NCI-H2081 treated with DMSO at 0.1 percent for 48 hours (cell line): ENCODE data around the gene EYA3.

ENCODE experiments used
- DNase-seq: peaks from one replicate; lab custom pipeline; 2025; lab: John Stamatoyannopoulos, UW

The EYA3 gene

DNA sequence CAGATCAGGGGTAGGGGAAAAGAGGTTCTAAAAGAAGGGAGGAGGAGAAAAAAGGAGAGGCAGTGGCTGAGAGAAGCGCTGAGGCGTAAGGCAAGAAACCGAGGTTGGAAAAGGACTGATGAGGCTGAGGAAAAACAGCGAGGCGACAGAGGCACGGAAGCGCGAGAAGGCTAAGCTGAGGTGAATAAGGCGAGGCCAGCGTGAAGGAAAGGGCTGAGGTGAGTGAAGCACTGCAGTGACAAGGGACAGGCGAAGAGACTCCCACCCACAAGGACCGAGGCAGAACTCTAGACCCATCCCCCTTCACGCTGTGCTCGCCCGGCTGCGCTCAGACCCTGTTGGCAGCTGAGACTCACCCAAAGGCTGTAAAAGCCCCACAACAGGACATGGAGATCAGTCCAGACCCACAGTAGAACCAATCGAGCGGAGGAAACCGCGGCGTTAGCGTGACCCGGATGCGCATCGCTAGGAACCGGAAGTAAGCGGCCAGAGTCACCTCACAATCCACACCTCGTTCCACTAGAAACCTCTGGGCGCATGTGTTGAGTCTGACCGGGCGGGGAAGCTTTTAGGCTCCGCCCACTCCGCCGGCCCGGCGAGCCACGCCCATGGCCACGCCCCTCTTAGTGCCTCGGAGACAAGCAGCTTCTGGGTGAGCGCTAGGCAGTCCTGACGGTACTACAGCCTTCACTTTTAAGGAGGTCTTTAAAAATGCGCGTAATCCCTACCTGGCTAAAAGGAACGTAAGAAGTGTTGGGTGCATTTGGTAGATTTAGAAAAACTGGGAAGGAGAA lies at the start of gene EYA3:
EYA3 (minus strand) TSS at position 443 of the 794 bp plus-strand sequence. CDS start 30,584 bp downstream, outside the sequence.
- peak; percentile 94 for DNase-seq

DNA sequence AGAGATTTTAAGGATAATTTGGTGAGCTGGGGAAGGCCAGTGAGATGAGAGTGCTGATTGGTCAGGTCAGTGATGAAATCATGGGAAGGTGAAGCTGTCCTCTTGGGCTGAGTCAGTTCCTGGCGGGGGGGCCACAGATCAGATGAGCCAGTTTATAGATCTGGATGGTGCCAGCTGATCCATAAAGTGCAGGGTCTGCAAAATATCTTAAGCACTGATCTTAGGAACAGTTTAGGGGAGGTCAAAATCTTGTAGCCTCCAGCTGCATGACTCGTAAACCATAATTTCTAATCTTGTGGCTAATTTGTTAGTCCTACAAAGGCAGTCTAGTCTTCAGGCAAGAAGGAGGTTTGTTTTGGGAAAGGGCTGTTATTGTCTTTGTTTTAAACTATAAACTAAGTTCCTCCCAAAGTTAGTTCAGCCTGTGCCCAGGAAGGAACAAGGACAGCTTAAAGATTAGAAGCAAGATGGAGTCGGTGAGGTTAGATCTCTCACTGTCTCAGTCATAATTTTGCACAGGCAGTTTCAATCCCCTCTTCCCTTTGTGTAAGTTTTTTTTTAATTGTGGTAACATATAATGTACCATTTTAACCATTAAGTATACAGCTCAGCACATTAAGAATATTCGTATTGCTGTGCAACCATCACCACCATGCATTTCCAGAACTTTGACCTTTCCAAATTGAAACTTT lies 48.7 kb upstream of the EYA3 start:
- DNase-seq, result no peak

GRCh38 chr1:28136169-28136921 lies 47.9 kb upstream of the EYA3 start:
- DNase-seq, result no peak

- DNase-seq, result no peak
Measured at GRCh38 chr1:28135371-28136168, 47.2 kb upstream of the EYA3 start.

- DNase-seq, result no peak
Measured at GRCh38 chr1:28134651-28135207, 46.3 kb upstream of the EYA3 start.

- DNase-seq, result no peak
Measured at GRCh38 chr1:28132171-28133167, 44.1 kb upstream of the EYA3 start.

DNA sequence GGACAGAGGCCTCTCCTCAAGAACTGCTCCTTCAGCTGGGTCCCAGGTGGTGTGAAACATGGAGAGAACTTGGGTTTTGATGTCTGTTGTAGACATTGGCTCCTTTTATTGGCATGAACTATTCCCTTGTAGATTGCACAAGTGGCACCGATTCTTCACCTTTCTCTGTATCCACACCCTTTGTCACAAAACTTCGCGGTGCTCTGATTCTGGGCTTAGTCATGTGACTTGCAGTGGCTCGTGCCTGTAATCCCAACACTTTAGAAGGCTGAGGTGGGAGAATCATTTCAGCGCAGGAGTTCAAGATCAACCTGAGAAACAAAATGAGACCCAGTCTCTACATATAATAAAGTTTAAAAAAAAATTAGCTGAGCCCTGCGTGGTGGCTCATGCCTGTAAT lies 42.5 kb upstream of the EYA3 start:
- no peak for DNase-seq

DNA sequence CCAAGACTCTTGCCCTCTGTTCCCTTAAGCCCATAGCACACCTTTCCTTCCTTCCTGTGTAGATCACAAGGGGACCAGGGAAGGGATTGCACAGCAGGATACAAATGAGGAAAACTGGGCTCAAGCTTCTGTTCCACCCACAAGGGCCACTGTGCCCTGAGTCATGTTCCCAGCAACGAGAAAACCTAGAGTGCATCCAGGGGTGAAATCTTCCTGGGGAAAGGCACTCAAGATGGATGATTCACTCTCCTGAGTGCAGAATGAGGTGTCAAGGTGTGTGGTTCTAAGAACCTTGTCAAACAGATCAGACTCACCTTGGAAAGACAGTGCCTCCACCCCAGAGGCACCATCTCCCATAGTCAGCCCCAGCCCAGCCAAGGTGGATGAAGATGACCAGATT lies 40.7 kb upstream of the EYA3 start:
- DNase-seq, result no peak

GRCh38 chr1:28127617-28128257 lies 39.3 kb upstream of the EYA3 start:
- no peak for DNase-seq

DNA sequence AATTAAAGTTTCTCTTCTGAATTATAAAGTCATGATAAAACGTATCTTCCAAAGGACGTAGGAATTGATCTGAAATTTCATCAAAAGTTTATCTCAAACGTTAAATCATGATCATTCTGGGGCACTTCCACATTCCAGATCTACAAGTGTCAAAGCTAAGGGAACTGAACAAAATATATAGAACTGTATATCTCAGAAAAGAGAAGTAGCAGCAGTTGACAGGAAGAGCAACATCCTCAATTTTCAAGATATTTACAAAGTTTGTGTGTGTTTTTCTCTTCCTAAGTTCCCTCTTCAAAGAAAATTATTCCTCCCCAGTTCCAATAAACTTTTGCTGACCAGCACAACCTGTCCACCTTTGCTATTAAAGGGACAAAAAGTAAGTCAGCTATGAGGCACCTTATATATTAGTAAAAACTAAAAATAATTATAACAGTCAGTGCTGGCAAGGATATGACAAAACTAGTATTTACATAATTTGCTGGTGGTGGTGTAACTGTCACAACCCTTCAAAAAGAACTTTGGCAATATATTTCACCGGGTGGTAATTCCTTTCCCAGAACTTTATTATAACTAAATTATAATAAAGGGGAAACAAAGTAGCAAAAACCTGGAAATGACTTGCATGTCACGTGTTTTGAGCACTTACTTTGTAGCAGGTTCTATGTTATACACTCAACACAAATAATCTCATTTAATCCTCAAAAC lies 38.5 kb upstream of the EYA3 start:
- no peak for DNase-seq

GRCh38 chr1:28126212-28126611 lies 37.8 kb upstream of the EYA3 start:
- DNase-seq, result no peak

GRCh38 chr1:28123461-28123961 lies 35.1 kb upstream of the EYA3 start:
- no peak for DNase-seq

DNA sequence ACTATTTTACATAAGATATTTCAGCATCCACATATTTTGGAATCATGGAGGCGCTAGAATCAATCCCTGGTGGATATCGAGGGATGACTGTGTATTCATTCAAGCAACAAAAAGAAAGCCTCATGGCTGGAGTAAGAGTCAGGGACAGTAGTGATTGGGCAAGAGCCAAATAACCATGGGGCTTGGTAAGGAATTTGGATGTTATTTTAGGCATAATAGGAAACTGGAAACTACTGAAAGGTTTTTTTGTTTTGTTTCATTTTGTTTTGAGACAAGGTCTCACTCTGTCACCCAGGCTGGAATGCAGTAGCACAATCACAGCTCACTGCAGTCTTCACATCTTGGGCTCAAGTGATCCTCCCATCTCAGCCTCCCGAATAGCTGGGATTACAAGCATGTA lies 33.8 kb upstream of the EYA3 start:
- DNase-seq, result no peak

DNA sequence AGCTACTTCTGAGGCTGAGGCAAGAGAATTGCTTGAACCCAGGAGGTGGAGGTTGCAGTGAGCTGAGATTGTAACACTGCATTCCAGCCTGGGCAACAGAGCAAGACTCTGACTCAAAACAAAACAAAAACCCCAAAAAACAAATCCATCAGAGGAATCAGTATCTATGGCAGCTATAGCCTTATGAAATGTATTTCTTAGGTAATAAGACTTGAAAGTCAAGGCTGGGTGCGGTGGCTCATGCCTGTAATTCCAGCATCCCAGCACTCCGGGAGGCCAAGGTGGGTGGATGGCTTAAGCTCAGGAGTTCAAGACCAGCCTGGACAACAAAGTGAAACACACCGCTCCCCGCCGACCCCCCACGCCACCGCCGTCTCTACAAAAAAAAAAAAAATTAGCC lies 31.1 kb upstream of the EYA3 start:
- DNase-seq, result no peak

- DNase-seq, result no peak
Measured at GRCh38 chr1:28118640-28119307, 30.4 kb upstream of the EYA3 start.

DNA sequence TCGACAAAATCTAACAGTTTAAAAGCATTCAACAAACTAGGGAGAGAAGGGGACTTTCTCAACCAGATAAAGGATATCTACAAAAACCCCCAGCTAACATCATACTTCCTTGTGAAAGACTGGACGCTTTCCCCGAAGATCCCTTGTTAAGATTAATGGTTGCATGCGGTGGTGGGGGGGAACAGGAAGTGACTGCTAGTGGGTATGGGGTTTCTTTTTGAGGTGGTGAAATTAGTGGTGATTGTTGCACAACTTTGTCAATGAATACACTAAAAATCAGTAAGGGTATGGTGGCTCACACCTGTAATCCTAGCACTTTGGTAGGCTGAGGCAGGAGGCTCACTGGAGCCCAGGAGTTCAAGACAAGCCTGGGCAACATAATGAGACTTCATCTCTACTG lies 26.9 kb upstream of the EYA3 start:
- no peak for DNase-seq

- DNase-seq, result no peak
Measured at GRCh38 chr1:28114844-28115243, 26.4 kb upstream of the EYA3 start.

DNA sequence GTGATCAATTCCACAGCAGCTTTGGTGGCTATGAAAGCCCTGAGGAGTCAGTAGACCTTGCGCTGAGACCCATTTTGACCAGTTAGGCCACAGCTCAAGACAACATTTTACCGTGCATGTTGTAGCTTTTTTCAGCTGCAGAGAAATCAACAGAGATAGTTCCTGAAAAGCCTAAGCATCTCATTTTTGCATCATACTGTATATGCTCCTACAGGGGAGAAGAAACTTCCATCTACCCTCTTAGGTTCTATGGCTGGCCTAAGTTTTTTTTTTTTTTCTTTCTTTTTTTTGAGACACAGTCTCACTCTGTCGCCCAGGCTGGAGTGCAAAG lies 24.8 kb upstream of the EYA3 start:
- DNase-seq, result no peak
